Stomach (tissue), 9 donors: ENCODE measurements around the gene B4GALT3. TPM values are rescaled to one million over a fixed set of nuclear protein-coding genes. Genes with fewer than 3 reads are reported as not detected.
A peak's percentile ranks its signal among the peaks of the same experiment; 100 is the strongest.

Experiments used
- DNase-seq, 2 donors: peaks; one replicate each; pipeline versions ENCODE4 v3.0.0 to v3.0.0-alpha.2; 2013 to 2019
- H3K27ac ChIP-seq, 5 donors: fragments of 200-600 bp in 4 of 5; sonication (generic) in 4 of 5; one replicate each; pipeline ENCODE4 v1.5.1; 2013 to 2019; ENCODE audit warnings: mild to moderate bottlenecking in 1 of 5, moderate library complexity in 1 of 5
- H3K27me3 ChIP-seq, 3 donors: fragments of 200-600 bp; sonication (generic); one replicate each; pipeline ENCODE4 v1.5.1; 2017 to 2019; ENCODE audit warnings: mixed run types in 1 of 3
- H3K36me3 ChIP-seq, 4 donors: fragments of 200-600 bp; sonication (generic); 1 replicate in 3 of 4; 2 replicates in 1 of 4; pipeline ENCODE4 v1.5.1; 2016 to 2019
- H3K4me1 ChIP-seq, 4 donors: fragments of 200-600 bp; sonication (generic); one replicate each; pipeline ENCODE4 v1.5.1; 2016 to 2019
- H3K4me3 ChIP-seq, 4 donors: fragments of 200-600 bp; sonication (generic) in 3 of 4; one replicate each; pipeline ENCODE4 v1.5.1; 2016 to 2019; ENCODE audit warnings: mild to moderate bottlenecking in 1 of 4
- H3K9me3 ChIP-seq, 4 donors: fragments of 200-600 bp; sonication (generic); one replicate each; pipeline ENCODE4 v1.5.1; 2016 to 2019
- CTCF ChIP-seq, 7 experiments: fragments of 450-650 bp in 4 of 7; fragments of 200-600 bp in 3 of 7; sonication (generic) in 3 of 7; IDR thresholded peaks; one replicate each; pipeline ENCODE4 v1.5.1; 2016 to 2019; ENCODE audit warnings: antibody characterized with exemption in 7 of 7, control low read depth in 2 of 7, mild to moderate bottlenecking in 1 of 7
- EP300 ChIP-seq: sonication (generic); formaldehyde crosslinking; IDR thresholded peaks from one replicate; pipeline ENCODE4 v1.6.1; 2017; ENCODE audit warnings: antibody characterized with exemption
- POLR2A ChIP-seq, 4 donors: fragments of 450-650 bp; IDR thresholded peaks; one replicate each; pipeline ENCODE4 v1.6.1; 2016; ENCODE audit warnings: antibody characterized with exemption in 4 of 4, control low read depth in 2 of 4, mild to moderate bottlenecking in 1 of 4, moderate library complexity in 1 of 4
- POLR2AphosphoS5 ChIP-seq, 3 donors: sonication (generic); formaldehyde crosslinking; IDR thresholded peaks; one replicate each; pipeline ENCODE4 v1.6.1; 2016; ENCODE audit warnings: antibody characterized with exemption in 3 of 3
- WGBS, 5 donors: extraction: QIAGEN DNeasy Blood & Tissue Kit in 3 of 5; methylation state at CpG; one replicate each; pipeline versions ENCODE4 v1.1.5 to v1.1.7; 2013 to 2018; 5-methylcytosine and 5-hydroxymethylcytosine counted together
- intact Hi-C: fragments of 100-400 bp; cut with DNase I; formaldehyde crosslinking; loops from one replicate; pipeline ENCODE4 v1.15.1; 2023; ENCODE audit warnings: low total_unique reads
- polyA plus RNA-seq, 3 donors: library from polyadenylated mRNA; stranded (reverse); fragments of 200-250 nt; gene quantifications; one replicate each; pipeline ENCODE4 v1.2.3, GENCODE V29; 2013
- total RNA-seq, 5 donors: library from RNA; depleted of rRNA; stranded (reverse); fragments of >200 nt; gene quantifications; one replicate each; pipeline versions ENCODE4 v1.1.0 to v1.2.3, GENCODE V29; 2014 to 2016
- donor health status: healthy with polysubstance abuse.
- donor health status: Bipolar disorder and iron deficiency.
- donor health status: healthy.

B4GALT3 gene
- total and polyA plus RNA-seq, 8 donors: 12.2 to 25.8 (median 17.5) TPM

- H3K9me3 ChIP-seq: no peaks in the 10 kb centered on the region
- no peak for DNase-seq
- intact Hi-C loops: no loop called here
- H3K27ac ChIP-seq: peak overlapping the region; percentile 91 to 96 (median 95)
- peaks cover 19 to 31% (median 31%) of the 10 kb centered on the region in 4 donors for H3K36me3 ChIP-seq
- peaks cover 27 to 52% (median 36%) of the 10 kb centered on the region in 4 donors for H3K4me1 ChIP-seq
- WGBS, 5 donors: 25 to 39% (median 30%) methylated on average over 9 of the region's 9 CpGs
- H3K4me3 ChIP-seq: peak overlapping the region; percentile 71 to 95 (median 82)
- H3K27me3 ChIP-seq: no peaks in the 10 kb centered on the region
- TF ChIP-seq CTCF (IDR thresholded peaks at IDR 0.05) (no peak), EP300 (no peak), POLR2AphosphoS5 (IDR thresholded peaks at IDR 0.05) (no peak), POLR2A (IDR thresholded peaks at IDR 0.05) (no peak)
Observed at GRCh38 chr1:161177936-161178244, 583 bp upstream of the B4GALT3 start.

DNA sequence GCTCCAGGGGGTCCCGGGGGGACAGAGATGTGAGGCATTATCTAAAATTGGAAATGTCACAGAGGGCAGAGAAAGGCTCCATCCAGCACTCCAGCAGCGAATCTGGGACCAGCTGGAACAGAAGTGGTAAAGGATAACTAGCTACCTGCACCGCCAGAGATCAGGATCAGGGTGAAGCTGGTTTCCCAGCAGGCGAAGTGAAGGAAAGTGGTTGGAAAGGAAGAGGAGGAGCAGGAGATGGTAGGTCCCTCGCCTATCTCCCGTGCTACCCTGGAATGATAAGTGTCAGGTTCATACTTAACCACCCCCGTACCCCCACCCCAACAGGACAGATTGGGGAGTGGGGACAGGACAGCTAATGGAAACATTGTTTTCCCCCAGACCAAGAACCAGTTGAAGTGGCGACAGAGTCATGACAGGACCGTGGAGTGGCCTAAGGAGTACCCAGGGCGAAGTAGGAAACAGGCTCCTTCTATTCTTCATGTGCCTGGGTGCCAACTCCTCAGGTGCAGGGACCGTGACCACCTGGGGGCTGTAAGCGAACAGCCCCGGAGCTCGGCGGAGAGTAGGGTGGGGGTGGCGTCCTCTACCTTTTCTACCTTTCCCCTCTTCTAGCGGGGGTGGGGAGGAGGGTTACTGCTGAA is 717 bp downstream of the B4GALT3 start:
- H3K36me3 ChIP-seq: peaks cover 24 to 44% (median 44%) of the 10 kb centered on the region in 4 donors
- peak overlapping the region; percentile 71 to 95 (median 82) for H3K4me3 ChIP-seq
- intact Hi-C loops: no loop called here
- no peak for DNase-seq
- H3K9me3 ChIP-seq: no peaks in the 10 kb centered on the region
- no peaks in the 10 kb centered on the region for H3K27me3 ChIP-seq
- 10 to 17% (median 11%) methylated on average over 16 to 17 of the region's 17 CpGs for WGBS, 5 donors
- peaks cover 30 to 52% (median 40%) of the 10 kb centered on the region in 4 donors for H3K4me1 ChIP-seq
- peak overlapping the region; percentile 91 to 96 (median 95) for H3K27ac ChIP-seq
- TF ChIP-seq EP300 (no peak), POLR2AphosphoS5 (IDR thresholded peaks at IDR 0.05) (no peak), CTCF (IDR thresholded peaks at IDR 0.05) (no peak), POLR2A (IDR thresholded peaks at IDR 0.05) (no peak)

- DNase-seq: no peak
- H3K27ac ChIP-seq: peak overlapping the region in 4 of 5 donors; percentile 91 to 96 (median 96)
- intact Hi-C loops: no loop called here
- TF ChIP-seq EP300 (no peak), POLR2A (IDR thresholded peaks at IDR 0.05) (no peak), POLR2AphosphoS5 (IDR thresholded peaks at IDR 0.05) (no peak), CTCF (IDR thresholded peaks at IDR 0.05) (no peak)
- no peaks in the 10 kb centered on the region for H3K9me3 ChIP-seq
- peak overlapping the region; percentile 71 to 95 (median 82) for H3K4me3 ChIP-seq
- H3K4me1 ChIP-seq: peaks cover 30 to 55% (median 40%) of the 10 kb centered on the region in 4 donors
- H3K36me3 ChIP-seq: peaks cover 31 to 51% (median 51%) of the 10 kb centered on the region in 4 donors
- WGBS, 5 donors: 86 to 90% (median 86%) methylated on average over 10 of the region's 10 CpGs
- no peaks in the 10 kb centered on the region for H3K27me3 ChIP-seq
Observed at GRCh38 chr1:161175771-161176453, 1.4 kb downstream of the B4GALT3 start.

DNA sequence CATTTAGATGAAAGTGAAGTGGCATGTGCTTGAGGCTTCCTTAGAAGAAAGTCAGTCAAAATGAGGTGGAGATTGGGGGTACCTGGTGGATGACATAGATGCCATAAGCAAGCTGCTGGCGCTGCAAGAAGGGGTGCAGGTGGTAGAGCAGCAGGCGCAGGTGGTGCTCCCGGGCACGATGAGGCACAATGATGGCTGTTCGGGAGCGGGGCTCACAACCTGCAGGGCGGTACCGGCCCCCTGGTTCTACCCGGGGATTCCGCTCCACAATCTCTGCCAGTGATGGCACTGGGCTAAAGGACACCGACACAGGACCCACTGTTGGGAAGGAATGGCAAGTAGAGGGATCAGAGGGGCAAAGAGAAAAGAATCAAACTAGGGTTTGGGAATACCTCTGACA is 2.4 kb downstream of the B4GALT3 start:
- no peak for DNase-seq
- WGBS, 5 donors: 94 to 96% (median 95%) methylated on average over 11 of the region's 11 CpGs
- no peaks in the 10 kb centered on the region for H3K9me3 ChIP-seq
- H3K4me3 ChIP-seq: no peak overlapping the region
- peak overlapping the region in 1 of 5 donors; percentile 91 for H3K27ac ChIP-seq
- TF ChIP-seq CTCF (IDR thresholded peaks at IDR 0.05) (no peak), POLR2AphosphoS5 (IDR thresholded peaks at IDR 0.05) (no peak), POLR2A (IDR thresholded peaks at IDR 0.05) (no peak)
- intact Hi-C loops: no loop called here
- H3K27me3 ChIP-seq: no peaks in the 10 kb centered on the region
- peaks cover 39 to 61% (median 61%) of the 10 kb centered on the region in 4 donors for H3K36me3 ChIP-seq
- H3K4me1 ChIP-seq: peaks cover 30 to 55% (median 44%) of the 10 kb centered on the region in 4 donors
